Hematopoietic multipotent progenitor cell treated with erythropoietin and hydrocortisone succinate and interleukin-3 and kit ligand, for 8 days (in vitro differentiated cells): Measurements from ENCODE around the gene IFIT1.
"Not testable (repeated sequence)": the region's sequence is repeated elsewhere in the genome, so short reads cannot be mapped to it uniquely, and the experiment has no call there.

ENCODE experiments used
- DNase-seq: peaks from one replicate; pipeline ENCODE4 v3.0.0-alpha.2; 2015

IFIT1 gene

GRCh38 chr10:89403043-89403442 lies 10.6 kb downstream of the IFIT1 start:
- DNase-seq, result no peak

DNA sequence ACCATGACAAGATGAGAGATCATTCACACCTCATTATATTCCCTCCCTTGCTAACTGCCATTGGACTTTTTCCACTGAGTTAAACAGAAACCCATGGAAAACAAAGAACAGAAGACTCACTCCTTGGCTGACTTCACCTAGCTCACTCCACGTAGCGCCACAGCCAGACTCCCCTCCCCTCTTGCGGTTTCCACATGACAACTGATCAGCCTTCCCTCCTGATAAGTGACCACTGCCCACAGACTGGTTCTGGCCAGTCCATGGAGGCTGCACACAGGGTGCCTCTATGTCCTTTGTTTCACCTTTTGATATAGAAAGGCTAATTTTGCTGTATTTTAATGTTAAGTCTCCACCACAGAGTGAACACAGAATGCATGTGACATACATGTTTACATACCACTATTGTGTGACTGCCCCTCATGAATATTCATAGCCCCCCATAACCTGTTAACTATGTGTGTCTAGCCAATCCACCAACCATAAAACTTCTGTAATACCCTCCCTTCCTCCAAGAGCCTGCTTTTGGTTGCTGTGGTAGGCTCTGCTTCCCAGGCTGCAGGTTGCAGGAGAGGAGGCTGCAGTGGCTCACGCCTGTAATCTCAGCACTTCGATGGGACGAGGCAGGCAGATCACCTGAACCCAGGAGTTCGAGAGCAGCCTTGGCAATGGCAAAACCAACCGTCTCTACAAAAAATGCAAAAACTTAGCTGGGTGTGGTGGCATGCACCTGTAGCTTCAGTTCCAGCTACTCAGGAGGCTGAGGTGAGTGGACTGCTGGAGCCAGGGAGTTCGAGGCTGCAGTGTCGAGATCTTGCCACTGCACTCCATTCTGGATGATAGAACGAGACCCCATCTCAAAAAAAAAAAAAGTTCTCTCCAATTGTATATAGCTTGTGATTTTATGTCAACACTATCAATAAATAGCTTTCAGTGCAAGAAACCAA lies 12.0 kb downstream of the IFIT1 start:
- no peak for DNase-seq

DNA sequence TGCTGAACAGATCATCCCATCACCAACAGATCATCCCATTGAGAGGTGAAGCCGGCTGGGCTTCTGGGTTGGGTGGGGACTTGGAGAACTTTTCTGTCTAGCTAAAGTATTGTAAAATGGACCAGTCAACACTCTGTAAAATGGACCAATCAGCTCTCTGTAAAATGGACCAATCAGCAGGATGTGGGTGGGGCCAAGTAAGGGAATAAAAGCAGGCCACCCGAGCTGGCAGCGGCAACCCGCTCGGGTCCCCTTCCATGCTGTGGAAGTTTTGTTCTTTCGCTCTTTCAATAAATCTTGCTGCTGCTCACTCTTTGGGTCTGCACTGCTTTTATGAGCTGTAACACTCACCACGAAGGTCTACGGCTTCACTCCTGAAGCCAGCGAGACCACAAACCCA lies 13.8 kb downstream of the IFIT1 start:
- not testable (repeated sequence) for DNase-seq

DNA sequence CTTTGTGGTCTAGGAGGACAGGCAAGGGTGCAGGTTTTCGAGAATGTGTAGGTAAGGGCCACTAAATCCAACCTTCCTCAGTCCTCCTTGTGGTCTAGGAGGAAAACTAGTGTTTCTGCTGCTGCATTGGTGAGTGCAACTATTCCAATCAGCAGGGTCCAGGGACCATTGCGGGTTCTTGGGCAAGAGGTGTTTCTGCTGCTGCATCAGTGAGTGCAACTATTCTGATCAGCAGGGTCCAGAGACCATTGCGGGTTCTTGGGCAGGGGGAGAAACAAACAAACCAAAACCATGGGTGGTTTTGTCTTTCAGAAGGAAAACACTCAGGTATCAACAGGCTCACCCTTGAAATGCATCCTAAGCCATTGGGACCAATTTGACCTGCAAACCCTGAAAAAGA lies 15.4 kb downstream of the IFIT1 start:
- not testable (repeated sequence) for DNase-seq

GRCh38 chr10:89409282-89409681 lies 16.9 kb downstream of the IFIT1 start:
- not testable (repeated sequence) for DNase-seq

GRCh38 chr10:89410551-89410950 lies 18.1 kb downstream of the IFIT1 start:
- DNase-seq, result peak; percentile 16

DNA sequence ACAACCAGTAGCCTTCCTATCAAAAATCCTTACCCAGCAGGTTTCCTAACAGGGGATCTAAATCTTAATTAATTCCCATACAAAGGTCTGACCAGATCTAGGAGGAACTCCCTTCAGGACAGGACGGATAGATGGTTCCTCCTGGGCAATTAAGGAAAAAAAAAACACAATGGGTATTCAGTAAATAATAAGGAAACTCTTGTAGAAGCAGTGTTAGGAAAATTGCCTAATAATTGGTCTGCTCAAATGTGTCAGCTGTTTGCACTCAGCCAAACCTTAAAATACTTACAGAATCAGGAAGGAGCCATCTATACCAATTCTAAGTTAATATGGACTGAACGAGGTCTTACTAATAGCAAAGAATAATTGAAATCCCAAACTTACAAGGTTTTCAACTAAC lies 18.7 kb downstream of the IFIT1 start:
- DNase-seq, result not testable (repeated sequence)

GRCh38 chr10:89412276-89412675 lies 19.9 kb downstream of the IFIT1 start:
- peak; percentile 29 for DNase-seq

- no peak for DNase-seq
Measured at GRCh38 chr10:89413398-89413912, 21.0 kb downstream of the IFIT1 start.

DNA sequence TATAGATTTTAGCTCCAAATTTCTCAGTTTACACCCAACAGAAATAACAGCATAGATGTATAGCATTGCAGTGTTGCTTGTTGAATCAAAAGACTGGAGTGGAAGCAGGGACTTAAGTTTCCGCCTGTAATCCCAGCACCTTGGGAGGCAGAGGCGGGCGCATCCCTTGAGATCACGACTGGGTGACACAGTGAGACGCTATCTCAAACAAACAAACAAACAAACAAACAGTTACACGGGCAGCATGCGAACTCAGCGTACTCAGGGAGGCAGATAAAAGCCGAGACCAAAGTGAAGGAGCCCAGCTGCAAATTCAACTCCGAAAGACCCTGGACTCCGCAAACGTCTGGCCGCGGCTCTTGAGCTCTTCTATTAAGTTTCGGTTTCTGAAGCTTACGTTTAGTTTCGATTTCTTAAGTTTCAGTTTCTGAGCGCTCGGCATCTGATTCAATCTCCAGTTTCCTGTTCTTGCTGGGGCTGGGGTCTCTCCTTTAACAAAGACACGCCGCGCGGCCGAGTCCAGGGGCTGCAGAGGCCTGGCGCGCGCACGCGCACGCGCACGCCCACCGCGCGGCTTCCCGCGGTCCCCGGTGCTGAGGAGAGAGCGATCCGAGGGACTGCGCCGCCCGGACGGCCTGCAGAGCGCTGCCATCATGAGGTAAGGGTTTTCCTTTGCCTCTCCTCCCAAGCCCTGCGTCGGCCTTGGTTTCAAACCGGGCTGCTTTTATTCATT lies 21.9 kb downstream of the IFIT1 start, which contains the start of gene IFIT5:
TSS of gene IFIT5 (plus strand) at position 423 of the 733 bp plus-strand sequence. CDS start at position 654, 231 bp downstream.
- peak; percentile 63 for DNase-seq

- DNase-seq, result peak; percentile 41
Measured at GRCh38 chr10:89414879-89415821, 22.7 kb downstream of the IFIT1 start.

- DNase-seq, result no peak
Measured at GRCh38 chr10:89416465-89416864, 24.0 kb downstream of the IFIT1 start.

GRCh38 chr10:89419548-89419947 lies 27.1 kb downstream of the IFIT1 start:
- DNase-seq, result peak; percentile 51

DNA sequence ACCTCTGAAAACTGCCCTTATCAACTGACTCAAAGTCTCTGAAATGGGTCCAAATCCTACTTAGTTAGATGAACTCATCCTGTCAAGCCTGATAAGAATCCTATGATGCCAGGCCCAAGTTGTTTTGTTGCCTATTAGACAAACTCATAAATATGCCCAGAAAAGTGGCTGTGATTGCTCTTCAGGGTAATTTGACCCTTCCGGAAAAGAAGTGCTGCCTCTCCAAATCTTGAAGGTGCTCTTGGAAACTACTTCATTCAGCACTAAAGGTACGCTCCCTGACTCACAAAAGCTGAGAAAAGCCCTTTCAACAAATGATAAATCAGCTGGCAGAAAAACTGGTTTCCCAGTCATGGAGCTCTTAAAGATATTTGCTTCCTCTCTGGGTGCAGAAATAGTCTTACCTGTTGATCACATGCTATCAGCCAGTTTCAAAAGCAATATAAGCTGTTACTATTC lies 28.6 kb downstream of the IFIT1 start:
- DNase-seq, result no peak

GRCh38 chr10:89425000-89425399 lies 32.6 kb downstream of the IFIT1 start:
- DNase-seq, result no peak

GRCh38 chr10:89426230-89426868 lies 33.9 kb downstream of the IFIT1 start:
- peak; percentile 67 for DNase-seq

- DNase-seq, result no peak
Measured at GRCh38 chr10:89427629-89428028, 35.2 kb downstream of the IFIT1 start.

- DNase-seq, result no peak
Measured at GRCh38 chr10:89428877-89429276, 36.5 kb downstream of the IFIT1 start.

DNA sequence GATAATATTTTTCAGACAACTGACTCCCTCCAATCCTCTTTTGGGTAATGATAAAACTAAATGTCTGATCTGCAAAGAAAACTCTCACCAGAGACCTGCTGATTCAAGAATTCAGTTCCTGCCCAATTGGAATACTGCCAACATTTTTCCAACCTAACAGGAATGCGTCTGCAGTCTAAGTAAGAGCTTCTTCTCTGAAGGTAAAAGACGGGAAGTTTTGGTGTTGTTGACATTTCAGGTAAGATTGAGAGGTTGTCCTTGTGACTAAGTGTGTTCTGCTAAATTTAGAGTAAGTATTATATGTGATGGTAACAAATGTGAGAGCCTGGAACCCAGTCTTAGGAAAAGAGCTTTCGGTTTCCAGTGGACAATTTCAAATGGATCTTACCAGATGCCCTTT lies 39.6 kb downstream of the IFIT1 start:
- DNase-seq, result no peak

- DNase-seq, result no peak
Measured at GRCh38 chr10:89438525-89438924, 46.1 kb downstream of the IFIT1 start.

GRCh38 chr10:89440226-89441009 lies 48.0 kb downstream of the IFIT1 start:
- peak; percentile 53 for DNase-seq
